CD4-positive, alpha-beta T cell treated with Interleukin-10 for 1 hour (primary cell): ENCODE measurements around the gene RYR1.
"Not testable (repeated sequence)": the region's sequence is repeated elsewhere in the genome, so short reads cannot be mapped to it uniquely, and the experiment has no call there.

Experiments
- DNase-seq: peaks from one replicate; pipeline ENCODE4 v3.0.0-alpha.2; 2020

RYR1 gene

DNA sequence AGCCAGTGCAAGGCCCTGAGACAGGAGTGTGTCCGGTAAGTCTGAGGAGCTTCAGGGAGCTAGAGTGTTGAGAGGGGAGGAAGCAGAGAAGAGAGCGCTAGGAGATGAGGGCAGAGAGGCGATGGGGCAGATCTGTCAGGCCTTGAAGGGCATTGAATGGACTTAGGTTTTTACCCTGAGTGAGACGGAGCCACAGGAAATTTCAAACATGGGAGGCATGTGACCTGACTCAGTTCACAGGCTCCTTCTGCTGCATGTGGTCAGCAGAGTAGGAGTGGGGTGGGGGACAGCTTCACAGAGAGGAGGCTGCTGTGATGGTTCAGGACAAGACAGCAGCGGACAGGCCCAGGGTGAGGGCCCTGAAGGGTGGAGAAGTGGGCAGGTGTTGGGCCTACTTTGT, 33.1 kb upstream of the RYR1 start:
- DNase-seq: no peak

- DNase-seq: no peak
Observed at GRCh38 chr19:38401148-38401547, 32.3 kb upstream of the RYR1 start.

- no peak for DNase-seq
Observed at GRCh38 chr19:38402623-38402966, 30.9 kb upstream of the RYR1 start.

DNA sequence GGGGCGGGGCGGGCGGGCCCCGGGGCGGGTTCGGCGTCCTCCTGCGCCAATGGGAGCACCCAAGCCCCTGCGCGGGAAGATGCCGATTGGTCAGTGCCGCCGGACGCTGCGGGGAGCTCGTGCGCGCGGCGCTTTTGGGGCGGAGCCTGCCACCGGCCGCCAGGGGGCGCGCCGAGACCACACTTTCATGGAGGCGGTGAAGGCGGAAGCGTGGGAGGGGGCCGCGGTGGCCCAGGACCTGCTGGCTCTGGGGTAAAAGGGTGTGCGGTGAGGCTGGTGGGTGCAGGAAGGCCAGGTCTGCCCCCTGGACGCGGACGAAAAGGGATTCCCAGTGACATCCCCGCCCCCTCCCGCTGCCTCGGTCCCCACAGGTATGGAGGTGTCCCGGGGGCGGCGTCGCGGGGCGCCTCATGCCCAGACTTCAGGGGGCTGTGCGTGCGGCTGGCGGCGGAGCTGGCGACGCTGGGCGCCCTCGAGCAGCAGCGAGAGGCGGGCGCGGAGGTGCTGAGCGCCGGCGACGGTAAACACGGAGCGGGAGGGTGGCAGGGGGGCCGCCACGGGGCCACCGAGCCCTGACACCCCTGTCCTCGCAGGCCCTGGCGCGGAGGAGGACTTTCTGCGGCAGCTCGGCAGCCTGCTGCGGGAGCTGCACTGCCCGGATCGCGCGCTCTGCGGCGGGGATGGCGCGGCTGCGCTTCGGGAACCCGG, 30.4 kb upstream of the RYR1 start, which contains the start of gene FAM98C:
TSS of gene FAM98C (plus strand) at position 127 of the 708 bp plus-strand sequence. CDS start at position 188, 61 bp downstream.
- peak; percentile 98 for DNase-seq

DNA sequence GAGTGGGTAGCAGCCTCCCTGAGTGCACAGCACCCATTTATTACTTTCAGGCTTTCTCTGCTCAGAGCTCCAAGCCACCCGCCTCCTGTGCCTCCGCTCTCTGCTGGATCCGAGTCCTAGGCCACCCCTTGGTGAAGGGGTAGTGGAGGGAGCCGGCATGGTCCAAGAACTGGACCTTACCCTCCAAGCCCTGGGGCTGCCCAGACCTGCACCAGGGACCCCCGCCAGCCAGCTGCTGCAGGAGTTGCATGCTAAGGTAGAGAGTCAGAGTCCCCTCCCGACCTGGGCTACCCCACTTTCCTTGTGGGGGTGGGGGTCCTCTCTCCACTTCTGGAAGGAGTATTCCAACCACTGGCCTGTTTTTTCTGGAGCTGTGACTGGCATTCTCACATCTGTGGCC, 28.6 kb upstream of the RYR1 start:
- DNase-seq: no peak

GRCh38 chr19:38405276-38405675, 28.2 kb upstream of the RYR1 start:
- DNase-seq: no peak

DNA sequence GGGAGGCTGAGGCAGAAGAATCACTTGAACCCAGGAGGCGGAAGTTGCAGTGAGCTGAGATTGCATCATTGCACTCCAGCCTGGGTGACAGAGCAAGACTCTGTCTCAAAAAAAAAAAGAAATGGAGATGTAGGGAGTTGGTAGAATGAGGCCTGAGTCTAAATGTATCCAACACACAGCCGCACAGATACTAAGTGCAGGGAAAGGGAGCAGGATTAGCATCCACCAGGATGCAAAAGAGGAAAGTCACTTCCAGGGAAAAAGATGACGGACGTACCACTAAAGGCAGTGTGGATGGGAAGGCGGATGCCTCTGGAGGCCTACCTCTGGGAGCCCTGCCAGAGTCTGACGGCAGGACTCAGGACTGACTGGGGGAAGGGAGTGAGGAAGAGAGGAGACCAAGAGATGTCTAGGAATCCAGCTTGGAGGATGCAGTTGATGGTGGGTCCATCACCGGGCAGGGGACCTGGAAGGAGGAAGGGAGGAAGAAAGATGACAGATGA, 23.8 kb upstream of the RYR1 start:
- no peak for DNase-seq

GRCh38 chr19:38410407-38410806, 23.1 kb upstream of the RYR1 start:
- not testable (repeated sequence) for DNase-seq

GRCh38 chr19:38411041-38411712, 22.3 kb upstream of the RYR1 start:
- no peak for DNase-seq

DNA sequence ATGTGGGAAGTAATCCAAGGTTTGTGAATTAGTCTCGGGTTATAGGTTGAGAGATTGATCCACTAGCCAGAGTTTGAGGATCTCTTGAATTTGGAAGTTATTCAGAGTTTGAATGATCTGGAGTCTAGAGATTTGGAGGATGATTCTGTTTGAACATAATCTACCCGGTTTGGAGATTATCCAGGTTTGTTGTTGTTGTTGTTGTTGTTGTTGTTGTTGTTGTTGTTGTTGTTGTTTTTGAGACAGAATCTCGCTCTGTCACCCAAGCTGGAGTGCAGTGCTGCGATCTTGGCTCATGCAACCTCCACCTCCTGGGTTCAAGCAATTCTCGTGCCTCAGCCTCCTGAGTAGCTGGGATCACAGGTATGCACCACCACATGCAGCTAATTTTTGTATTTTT, 21.6 kb upstream of the RYR1 start:
- not testable (repeated sequence) for DNase-seq

DNA sequence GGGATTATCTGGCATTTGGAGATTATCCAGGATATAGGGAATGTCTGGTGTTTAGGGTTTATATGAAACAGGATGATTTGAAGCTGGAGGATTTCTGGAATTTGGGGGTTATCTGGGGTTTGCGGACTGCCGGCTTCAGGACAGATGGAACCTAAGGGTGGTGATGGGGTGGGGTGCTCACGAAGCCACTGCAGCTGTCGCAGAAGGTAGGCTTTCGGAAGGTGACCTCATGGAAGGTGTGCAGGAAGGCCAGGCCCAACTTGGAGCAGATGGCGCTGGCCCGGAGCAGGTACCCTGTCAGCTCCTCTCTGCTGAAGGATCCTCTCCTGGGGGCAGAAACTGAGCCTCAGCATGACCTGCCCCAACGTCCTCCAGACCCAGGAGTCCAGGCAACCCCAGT, 21.0 kb upstream of the RYR1 start:
- no peak for DNase-seq

DNA sequence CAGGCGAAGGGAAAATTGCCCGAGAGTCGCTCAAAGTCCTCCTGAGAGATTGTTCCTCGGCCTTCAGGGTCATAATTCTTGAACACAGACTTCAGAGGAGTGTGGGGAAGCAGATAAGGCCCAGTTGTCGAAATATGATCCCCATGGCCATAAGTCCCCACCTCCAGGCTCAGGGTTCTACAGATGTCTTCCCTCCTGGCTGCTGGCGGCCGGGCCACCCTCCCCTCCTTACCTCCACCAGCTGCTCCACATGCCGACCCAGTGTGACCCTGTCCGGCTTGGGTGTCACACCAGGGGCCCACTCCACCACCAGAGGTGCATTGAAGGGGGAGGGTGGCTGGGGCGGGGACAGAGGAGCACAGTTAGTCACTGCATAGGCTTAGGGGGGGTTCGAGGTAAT, 20.5 kb upstream of the RYR1 start:
- no peak for DNase-seq

DNA sequence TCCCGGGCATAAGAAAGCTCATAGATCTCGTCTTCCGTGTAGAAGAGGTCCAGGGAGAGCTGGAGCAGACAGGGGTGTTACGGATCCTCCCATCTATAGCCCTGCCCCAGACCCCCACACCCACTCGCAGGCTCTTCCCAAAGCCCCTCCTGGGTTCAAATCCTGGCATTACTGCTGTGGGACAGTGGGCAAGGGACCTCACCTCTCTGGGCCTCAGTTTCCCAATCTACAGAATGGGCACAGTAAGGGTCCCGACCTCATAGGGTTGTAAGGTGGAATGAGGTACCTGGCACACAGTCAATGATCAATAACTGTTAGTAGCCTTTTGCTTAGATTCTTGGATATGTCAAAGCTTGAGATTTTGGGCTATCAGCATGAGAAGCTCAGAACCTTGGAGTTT, 20.1 kb upstream of the RYR1 start:
- no peak for DNase-seq

DNA sequence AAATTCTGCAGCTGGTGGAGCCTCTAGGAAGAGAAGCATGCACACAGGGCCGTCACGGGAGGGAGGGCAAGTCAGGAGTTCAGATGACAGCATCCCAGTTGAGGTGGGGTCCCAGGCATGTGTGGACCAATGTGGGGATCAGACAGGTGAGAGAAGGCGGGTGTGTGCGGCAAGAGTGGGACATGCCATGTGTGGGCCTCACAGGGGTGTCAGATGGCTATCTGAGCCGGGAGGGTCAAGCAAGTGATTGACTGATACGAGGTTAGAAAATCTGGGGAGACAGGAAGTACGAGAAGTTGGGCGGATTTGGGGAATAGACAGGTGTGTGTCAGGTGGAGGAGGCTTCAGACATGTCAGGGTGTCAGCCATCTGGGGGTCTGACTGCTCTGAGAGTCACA, 16.3 kb upstream of the RYR1 start:
- no peak for DNase-seq

DNA sequence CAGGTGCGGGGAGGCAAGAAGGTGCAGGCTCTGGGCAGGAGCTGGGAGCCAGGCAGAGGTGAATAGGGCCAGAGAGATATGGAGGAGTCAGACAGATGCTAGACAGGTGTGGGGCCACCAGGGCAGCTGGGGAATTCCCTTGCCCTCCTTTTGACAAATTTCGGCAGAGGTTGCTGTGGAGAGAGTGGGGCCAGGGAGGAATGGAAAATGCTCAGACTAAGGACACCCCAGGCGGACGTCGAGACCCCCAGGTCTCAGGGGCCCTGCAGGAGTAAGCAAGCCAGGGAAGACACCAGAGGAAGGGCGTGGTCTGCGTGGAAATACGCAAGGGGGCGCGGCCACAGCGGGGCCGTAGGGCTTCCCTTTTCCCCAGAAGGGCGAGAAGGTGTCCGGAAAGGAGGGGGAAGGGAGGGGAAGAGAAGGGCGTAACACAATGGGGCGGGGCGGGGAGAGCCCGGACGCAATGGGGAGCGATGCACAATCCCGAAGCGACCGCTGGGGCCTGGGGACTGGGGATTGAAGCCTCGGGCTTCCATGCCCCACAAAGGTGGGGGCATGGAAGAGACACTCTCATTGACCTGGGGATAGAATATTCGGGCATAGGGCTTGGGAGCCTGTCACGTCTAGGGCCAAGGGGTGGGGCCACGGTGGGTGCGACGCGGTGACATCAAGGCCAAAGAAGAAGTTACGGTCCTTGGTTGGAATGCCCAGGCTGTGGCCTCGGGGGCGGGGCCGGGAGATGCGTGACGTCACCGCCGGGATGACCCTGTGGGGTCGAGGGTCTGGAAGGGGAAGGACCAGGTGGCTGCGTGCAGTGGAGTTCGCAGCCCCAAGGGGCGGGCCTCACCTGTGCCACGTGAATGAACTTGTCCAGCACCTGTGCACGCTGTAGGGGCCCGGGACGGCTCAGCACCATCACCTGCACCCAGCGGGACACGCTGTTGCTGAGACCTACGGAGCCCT, 15.7 kb upstream of the RYR1 start:
- DNase-seq: peak; percentile 72

- DNase-seq: no peak
Observed at GRCh38 chr19:38420935-38421334, 12.6 kb upstream of the RYR1 start.

GRCh38 chr19:38421856-38422255, 11.6 kb upstream of the RYR1 start:
- DNase-seq: no peak

GRCh38 chr19:38422438-38422837, 11.1 kb upstream of the RYR1 start:
- DNase-seq: no peak

DNA sequence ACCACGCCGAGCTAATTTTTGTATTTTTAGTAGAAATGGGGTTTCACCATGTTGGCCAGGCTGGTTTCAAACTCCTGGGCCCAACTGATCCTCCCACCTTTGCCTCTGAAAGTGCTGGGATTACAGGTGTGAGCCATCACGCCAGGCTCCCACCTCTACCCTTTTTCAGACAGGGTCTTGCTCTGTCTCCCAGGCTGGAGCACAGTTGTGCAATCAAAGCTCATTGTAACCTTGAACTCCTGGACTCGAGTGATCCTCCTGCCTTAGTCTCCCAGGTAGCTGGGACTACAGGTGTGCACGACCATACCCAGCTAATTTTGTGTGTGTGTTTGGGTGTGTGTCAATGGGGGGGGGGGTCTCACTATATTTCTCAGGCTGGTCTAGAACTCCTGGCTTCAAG, 9.2 kb upstream of the RYR1 start:
- DNase-seq: no peak

GRCh38 chr19:38425222-38425809, 8.2 kb upstream of the RYR1 start:
- no peak for DNase-seq

DNA sequence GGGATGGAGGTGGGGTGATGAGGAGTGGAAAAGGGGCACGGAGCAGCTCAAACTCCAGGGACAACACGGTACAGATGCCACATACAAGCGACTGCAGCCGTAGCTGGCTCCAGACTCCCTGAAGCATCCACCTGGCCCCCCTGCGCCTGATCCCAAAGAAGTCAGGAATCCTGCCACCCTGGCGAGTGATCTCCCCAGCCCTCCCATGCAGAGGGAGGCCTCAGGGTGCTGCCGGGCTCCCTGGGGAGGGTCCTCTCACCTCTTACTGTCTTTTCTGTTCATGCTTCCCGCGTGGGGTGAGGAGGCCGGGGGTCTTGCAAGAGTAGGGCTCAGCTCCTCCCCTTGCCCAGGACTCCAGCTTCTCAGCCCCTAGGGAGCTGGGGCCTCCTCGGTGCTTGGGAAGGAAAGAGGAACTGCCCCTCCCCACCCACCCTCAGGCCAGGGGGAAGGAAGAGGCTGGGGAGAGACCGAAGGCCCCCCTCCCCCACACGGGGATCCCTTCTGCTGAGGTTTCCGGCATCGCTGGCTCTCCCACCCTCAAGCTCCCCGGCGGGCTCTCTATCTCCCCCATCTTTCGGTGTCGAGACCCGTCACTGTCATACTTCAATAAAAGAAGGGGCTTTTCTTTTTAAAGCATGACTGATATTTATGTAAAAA, 7.6 kb upstream of the RYR1 start, which contains the start of gene RASGRP4:
TSS of gene RASGRP4 (minus strand) at position 410 of the 657 bp plus-strand sequence. CDS start at position 282, 128 bp downstream.
- peak; percentile 43 for DNase-seq

- DNase-seq: peak; percentile 39
Observed at GRCh38 chr19:38427035-38427677, 6.3 kb upstream of the RYR1 start.
